ENCODE data around the gene RAP1B.

DNA sequence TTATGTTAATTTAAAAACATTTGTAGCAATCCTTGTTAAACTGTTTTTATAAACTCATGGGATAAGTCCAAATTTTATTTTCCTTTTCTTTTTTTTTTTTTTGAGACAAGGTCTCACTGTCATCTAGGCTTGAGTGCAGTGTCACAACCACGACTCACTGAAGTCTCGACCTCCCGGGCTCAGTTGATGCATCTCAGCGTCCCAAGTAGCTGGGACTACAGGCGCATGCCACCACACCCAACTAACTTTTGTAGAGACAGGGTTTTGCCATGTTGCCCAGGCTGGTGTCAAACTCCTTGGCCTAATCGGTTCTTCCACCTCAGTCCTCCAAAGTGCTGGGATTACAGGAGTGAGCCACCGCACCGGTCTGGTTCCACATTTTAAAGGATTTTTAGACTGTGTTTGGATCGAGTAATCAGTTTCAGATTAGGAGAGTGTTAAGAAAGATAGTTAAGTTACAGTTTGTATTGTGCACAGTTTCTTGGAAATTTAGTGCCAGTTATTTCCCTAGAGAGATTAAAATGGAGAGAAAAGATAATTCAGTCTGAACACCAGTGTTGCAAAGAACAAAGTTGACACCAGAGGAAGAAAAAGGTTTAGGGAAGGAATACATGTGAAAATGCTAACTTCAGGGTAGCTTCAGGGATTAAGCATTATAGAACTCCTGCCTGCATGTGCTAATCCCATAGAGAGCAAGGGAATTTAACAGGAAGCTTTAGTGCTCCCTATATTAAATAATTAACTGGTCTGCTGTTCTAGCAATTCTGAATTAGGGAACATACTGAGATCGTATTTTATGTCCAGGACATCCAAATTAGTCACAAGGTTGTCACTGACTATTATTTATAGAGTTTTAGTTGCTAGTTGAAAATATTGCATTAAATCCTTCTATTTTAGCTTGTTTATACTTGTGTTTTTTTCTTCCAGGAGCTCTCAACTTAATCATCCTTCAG lies 10.1 kb downstream of the RAP1B start:
- TF ChIP-seq POLR2A (IDR thresholded peaks at IDR 0.05), result no peak
- no peak for TF ChIP-seq CTCF (IDR thresholded peaks at IDR 0.05)

Measured in thyroid gland (tissue), 4 donors.